K562 (cell line): ENCODE measurements around the gene MOAP1. TPM values are rescaled to one million over a fixed set of nuclear protein-coding genes. Genes with fewer than 3 reads are reported as not detected.

Experiments
- ATAC-seq: fragments of 200-7000 bp; cut with Tn5 transposase; 3 replicates; pipeline ENCODE4 v1.9.1; 2020; ENCODE audit warnings: moderate library complexity
- BruUV-seq: library from RNA; stranded (reverse); fragments of 400-500 nt; replicated peaks from 2 replicates; lab custom pipeline; 2021; lab: Mats Ljungman, UMichigan
- CTCF ChIA-PET: fragments of 300-600 bp; formaldehyde crosslinking; extraction: SDS; loops from one replicate; lab custom pipeline; 2021; ENCODE audit warnings: low intra/inter-chr PET ratio; lab: Yijun Ruan, JAX
- POLR2A ChIA-PET: fragments of 300-600, 350-650 bp; sonication (Branson Sonifier 250); formaldehyde crosslinking; extraction: SDS; loops from one replicate; lab custom pipeline; 2021; ENCODE audit warnings: antibody characterized with exemption, inconsistent platforms; lab: Yijun Ruan, JAX
- DNase-seq, 4 experiments: peaks; one replicate each; pipeline versions ENCODE4 v3.0.0 to v3.0.0-alpha.2; 2011 to 2018; ENCODE audit warnings: low spot score in 3 of 4, mixed read lengths in 3 of 4; ENCODE audit errors: extremely low read depth in 1 of 4
- FAIRE-seq: peaks from 2 replicates; lab custom pipeline; 2011; peaks lifted over from hg19 to GRCh38; lab: Jason Lieb, UNC
- H2AFZ ChIP-seq: 2 replicates; pipeline ENCODE4 v1.6.0; 2011; ENCODE audit warnings: low read depth, low read length, control low read depth, inconsistent platforms
- H3K27ac ChIP-seq: fragments of 200-600 bp; 3 replicates; pipeline ENCODE4 v1.8.0; 2011; ENCODE audit warnings: low read depth, mild to moderate bottlenecking, control low read depth, inconsistent platforms, low read length, moderate library complexity, mixed read lengths; ENCODE audit errors: extremely low read depth
- H3K27me3 ChIP-seq, 2 experiments: fragments of 300-600 bp in 1 of 2; 2 replicates in 1 of 2; 3 replicates in 1 of 2; pipeline versions ENCODE4 v1.6.0 to v1.8.0; 2011; ENCODE audit warnings: inconsistent platforms in 2 of 2, low read length in 2 of 2, mild to moderate bottlenecking in 1 of 2, mixed read lengths in 1 of 2, moderate library complexity in 1 of 2; ENCODE audit not compliant: control insufficient read depth in 2 of 2, insufficient read depth in 2 of 2
- H3K36me3 ChIP-seq: fragments of 300-600 bp; 3 replicates; pipeline ENCODE4 v1.8.0; 2011; ENCODE audit warnings: mild to moderate bottlenecking, low read length, inconsistent platforms; ENCODE audit not compliant: control insufficient read depth, insufficient read depth
- H3K4me1 ChIP-seq, 2 experiments: fragments of 200-600 bp in 1 of 2; replicated peaks in 1 of 2; 2 replicates in 1 of 2; 3 replicates in 1 of 2; pipeline versions ENCODE4 v1.5.1 to v1.8.0; 2011; ENCODE audit warnings: inconsistent platforms in 2 of 2, low read length in 2 of 2, mild to moderate bottlenecking in 1 of 2, mixed read lengths in 1 of 2, moderate library complexity in 1 of 2; ENCODE audit not compliant: control insufficient read depth in 2 of 2, insufficient read depth in 2 of 2
- H3K4me2 ChIP-seq: 2 replicates; pipeline ENCODE4 v1.6.1; 2011; ENCODE audit warnings: low read length, control low read depth, inconsistent platforms, mixed read lengths; ENCODE audit not compliant: insufficient read depth
- H3K4me3 ChIP-seq: fragments of 200-600 bp; sonication (generic), shearing (Covaris generic); 2 replicates; pipeline ENCODE4 v1.5.1; 2016; ENCODE audit warnings: control low read depth, inconsistent platforms
- H3K79me2 ChIP-seq: fragments of 200-600 bp; 3 replicates; pipeline ENCODE4 v1.8.0; 2011; ENCODE audit warnings: low read length, inconsistent platforms; ENCODE audit not compliant: control insufficient read depth, insufficient read depth
- H3K9ac ChIP-seq, 2 experiments: 2 replicates each; pipeline versions ENCODE4 v1.6.0 to v1.6.1; 2011; ENCODE audit warnings: low read depth in 2 of 2, low read length in 2 of 2, control low read depth in 1 of 2, inconsistent platforms in 1 of 2, mild to moderate bottlenecking in 1 of 2, mixed read lengths in 1 of 2; ENCODE audit not compliant: insufficient read depth in 1 of 2
- H3K9me1 ChIP-seq: one replicate; pipeline ENCODE4 v1.6.0; 2011; ENCODE audit warnings: inconsistent platforms, mild to moderate bottlenecking, low read length, moderate library complexity; ENCODE audit not compliant: control insufficient read depth, insufficient read depth
- H3K9me3 ChIP-seq: replicated peaks from 2 replicates; pipeline ENCODE4 v1.5.1; 2011; ENCODE audit warnings: low read depth, low read length, inconsistent platforms; ENCODE audit not compliant: control insufficient read depth, insufficient read depth
- H4K20me1 ChIP-seq: replicated peaks from 2 replicates; pipeline ENCODE4 v1.6.1; 2011; ENCODE audit warnings: low read length, inconsistent platforms, mixed read lengths; ENCODE audit not compliant: control insufficient read depth, insufficient read depth
- BCOR ChIP-seq: fragments of 450-650 bp; IDR thresholded peaks from 2 replicates; pipeline ENCODE4 v1.6.1; 2016
- GATA2 ChIP-seq: sonication (generic); formaldehyde crosslinking; IDR thresholded peaks from 2 replicates; pipeline ENCODE4 v1.4.0; 2020; ENCODE audit warnings: mild to moderate bottlenecking, missing genetic modification reagents
- MLX ChIP-seq, 2 experiments: fragments of 450-650 bp in 1 of 2; sonication (generic) in 1 of 2; formaldehyde crosslinking; conservative IDR thresholded peaks; 2 replicates each; pipeline versions ENCODE4 v1.4.0 to v1.8.1; 2020 to 2022; ENCODE audit warnings: mild to moderate bottlenecking in 1 of 2, missing genetic modification reagents in 1 of 2
- RBM17 ChIP-seq: fragments of 200-400 bp; formaldehyde crosslinking; IDR thresholded peaks from 2 replicates; pipeline ENCODE4 v1.6.1; 2017; ENCODE audit warnings: low read depth, mild to moderate bottlenecking, low read length, borderline replicate concordance
- RBM25 ChIP-seq: fragments of 200-400 bp; formaldehyde crosslinking; IDR thresholded peaks from 2 replicates; pipeline ENCODE4 v1.6.1; 2018; ENCODE audit warnings: low read length, low read depth, moderate library complexity; ENCODE audit not compliant: severe bottlenecking
- SP2 ChIP-seq: IDR thresholded peaks from 2 replicates; pipeline ENCODE4 v1.6.1; 2011; ENCODE audit warnings: mild to moderate bottlenecking, low read depth, low read length, moderate library complexity; ENCODE audit not compliant: poor library complexity, severe bottlenecking; ENCODE audit errors: extremely low read depth
- TFAP4 ChIP-seq: sonication (generic); formaldehyde crosslinking; IDR thresholded peaks from 2 replicates; pipeline ENCODE4 v1.8.0; 2022; ENCODE audit warnings: missing genetic modification reagents, mild to moderate bottlenecking, moderate library complexity, borderline replicate concordance
- THAP12 ChIP-seq: fragments of 250-450 bp; sonication (Bioruptor Pico); IDR thresholded peaks from 2 replicates; pipeline ENCODE4 v1.9.0; 2021; ENCODE audit warnings: mild to moderate bottlenecking, inconsistent platforms
- ZNF143 ChIP-seq: sonication (generic); formaldehyde crosslinking; IDR thresholded peaks from 2 replicates; pipeline ENCODE4 v1.9.0; 2022; ENCODE audit warnings: mild to moderate bottlenecking, missing genetic modification reagents
- WGBS: fragments of 100-300 bp; shearing (Covaris generic); methylation state at CpG from one replicate; pipeline ENCODE4 v1.1.6; 2016; ENCODE audit warnings: low coverage, mixed read lengths; ENCODE audit not compliant: insufficient coverage; ENCODE audit errors: missing lambda C conversion rate; 5-methylcytosine and 5-hydroxymethylcytosine counted together
- in situ Hi-C: fragments of 300-500 bp; cut with MboI; formaldehyde crosslinking; loops from 4 replicates; pipeline ENCODE4 v1.15.0; 2018; ENCODE audit warnings: inconsistent platforms, mixed read lengths
- intact Hi-C: fragments of 100-400 bp; cut with micrococcal nuclease; formaldehyde crosslinking; loops from 2 replicates; pipeline ENCODE4 v1.14.2; 2022
- polyA plus RNA-seq, 8 experiments: library from polyadenylated mRNA; depleted of rRNA in 4 of 8; stranded (reverse) in 5 of 8; unstranded in 3 of 8; fragments of >200 nt; fragmentation: Nextera tagmentation in 2 of 8; fragmentation: Illumina TruSeq in 1 of 8; extraction: Ambion mirVana in 2 of 8; extraction: Trizol in 1 of 8; gene quantifications; 2 replicates each; pipeline versions ENCODE4 v1.2.1 to v1.2.3, GENCODE V29; 2011 to 2014; ENCODE audit warnings: inconsistent platforms in 1 of 8, missing spikeins in 1 of 8
- total RNA-seq, 7 experiments: library from RNA; depleted of rRNA in 6 of 7; stranded (reverse); fragments of >200 nt in 6 of 7; fragmentation: Illumina TruSeq in 2 of 7; extraction: Trizol in 2 of 7; gene quantifications; 2 replicates each; pipeline versions ENCODE4 v1.2.1 to v1.2.3, GENCODE V29; 2011 to 2021; ENCODE audit warnings: low replicate concordance in 1 of 7

The MOAP1 gene
- total and polyA plus RNA-seq, 9 of the 15 experiments (the other 6 are each of a cell fraction or from before 2014, with no cell fraction given) = 1.5 to 14.4 (median 6.0) TPM

- Histone ChIP-seq H3K9me3 (no peaks in the 10 kb centered on the region), H3K9ac (no peak overlapping the region), H3K36me3 (peaks cover 12% of the 10 kb centered on the region; the same call in 1 of the 3 replicates), H3K27ac (no peak overlapping the region), H3K4me3 (no peak overlapping the region), H3K79me2 (peaks cover 7% of the 10 kb centered on the region; the same call in 1 of the 3 replicates), H3K4me2 (no peak overlapping the region), H3K4me1 (no peaks in the 10 kb centered on the region), H2AFZ (no peak overlapping the region), H4K20me1 (no peaks in the 10 kb centered on the region), H3K9me1 (no peaks in the 10 kb centered on the region), H3K27me3 (no peaks in the 10 kb centered on the region)
- 67% methylated on average over 1 of the region's 4 CpGs for WGBS
- ChIA-PET CTCF (no interaction called here), POLR2A (no interaction called here)
- FAIRE-seq = no peak
- DNase-seq = no peak
- no peak for TF ChIP-seq BCOR
- TF ChIP-seq THAP12 (CRISPR knock-in tag) = no peak
- TF ChIP-seq MLX (CRISPR knock-in tag; conservative IDR thresholded peaks at IDR 0.05) = no peak
- TF ChIP-seq RBM25 = no peak
- TF ChIP-seq GATA2 = no peak
- no peak for TF ChIP-seq TFAP4 (CRISPR knock-in tag)
- no peak for TF ChIP-seq SP2
- TF ChIP-seq RBM17 = no peak
- TF ChIP-seq ZNF143 = no peak
- intact Hi-C loops (no loop called here), in situ Hi-C loops (no loop called here)
- BruUV-seq = no TSS peak
- no peak for ATAC-seq
These were observed 14.3 kb upstream of the MOAP1 start for GRCh38 chr14:93199031-93199430.
